Measurements from ENCODE around the gene BOD1L2.

Gene BOD1L2

DNA sequence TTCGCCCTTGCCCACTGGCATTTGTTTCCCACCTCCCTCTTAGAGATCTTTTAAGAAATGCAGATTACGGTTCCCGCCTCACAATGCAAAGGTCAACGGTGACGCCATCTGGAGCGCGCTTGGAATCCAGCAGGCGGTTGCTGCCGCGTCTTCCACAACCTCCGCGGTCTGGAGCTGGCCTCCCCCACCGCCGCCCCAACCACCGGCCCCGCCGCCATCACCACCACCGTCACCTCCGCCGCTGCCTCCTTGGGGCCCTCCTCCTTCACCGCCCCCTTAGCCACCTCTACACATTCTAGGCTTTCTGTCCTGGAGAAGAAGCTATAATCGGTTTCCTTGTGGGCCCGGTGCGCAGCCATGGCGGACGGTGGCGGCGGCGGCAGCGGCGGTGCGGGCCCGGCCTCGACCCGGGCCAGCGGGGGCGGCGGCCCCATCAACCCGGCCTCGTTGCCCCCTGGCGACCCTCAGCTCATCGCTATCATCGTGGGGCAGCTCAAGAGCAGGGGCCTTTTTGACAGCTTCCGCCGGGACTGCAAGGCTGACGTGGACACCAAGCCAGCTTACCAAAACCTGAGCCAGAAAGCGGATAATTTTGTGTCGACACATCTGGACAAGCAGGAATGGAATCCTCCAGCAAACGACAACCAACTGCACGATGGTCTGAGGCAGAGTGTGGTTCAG lies at the start of gene BOD1L2:
BOD1L2 (plus strand) TSS at position 132 of the 681 bp plus-strand sequence; CDS start at position 358, 226 bp downstream.
- DNase-seq (ENCODE audit: low read depth, low spot score), result no peak

DNA sequence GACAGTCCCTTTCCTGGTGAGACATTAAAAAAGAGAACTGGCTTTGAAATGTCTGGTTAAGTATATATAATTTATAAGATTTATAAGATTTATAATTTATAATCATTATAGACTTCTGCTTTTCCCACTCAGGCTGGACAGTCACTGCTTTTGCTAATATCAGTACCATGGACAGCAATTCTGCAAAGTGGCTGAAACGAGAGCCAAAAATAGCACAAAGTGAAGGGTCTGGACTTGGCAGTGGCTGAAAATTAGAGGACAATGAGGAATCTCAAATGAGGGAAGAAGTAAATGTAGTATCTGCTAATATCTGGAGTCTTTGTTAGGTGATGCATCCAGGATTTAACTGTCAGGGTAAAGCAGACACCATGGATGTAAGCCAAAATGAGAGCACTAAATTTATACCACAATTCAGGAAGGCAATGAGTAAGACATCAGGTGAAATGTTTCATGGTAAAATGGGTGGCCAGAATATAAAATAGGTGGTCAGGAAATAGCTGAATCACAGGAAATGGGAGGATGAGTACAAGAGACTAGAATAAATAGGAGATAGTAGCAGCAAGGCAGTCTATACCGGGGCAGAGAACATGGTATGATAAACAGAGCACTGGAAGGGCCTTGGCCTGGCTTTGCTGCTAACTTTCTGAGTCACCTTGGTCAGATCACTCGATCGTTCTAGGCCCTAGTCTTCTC lies 39.6 kb upstream of the BOD1L2 start:
- peak; percentile 68 for DNase-seq (ENCODE audit: low read depth, low spot score)

DNA sequence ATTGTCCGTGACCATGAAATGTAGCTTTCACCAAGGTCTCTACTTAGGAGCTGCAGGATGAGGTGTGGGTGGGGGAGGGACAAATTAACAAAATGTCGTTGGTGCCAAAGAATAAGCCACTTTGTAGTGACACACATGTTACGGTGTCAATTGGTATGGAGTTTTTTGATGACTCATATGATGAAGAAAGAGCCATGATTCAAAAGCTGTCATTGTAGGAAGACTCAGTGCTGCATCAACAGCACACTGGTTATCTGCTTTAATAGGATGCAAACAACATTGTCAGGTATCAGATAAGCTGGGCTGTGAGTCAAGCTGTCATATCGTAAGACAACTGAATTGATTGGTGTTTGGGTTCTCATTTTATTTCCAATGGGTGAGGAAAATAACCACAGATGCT lies 36.6 kb upstream of the BOD1L2 start:
- DNase-seq (ENCODE audit: low read depth, low spot score), result no peak

DNA sequence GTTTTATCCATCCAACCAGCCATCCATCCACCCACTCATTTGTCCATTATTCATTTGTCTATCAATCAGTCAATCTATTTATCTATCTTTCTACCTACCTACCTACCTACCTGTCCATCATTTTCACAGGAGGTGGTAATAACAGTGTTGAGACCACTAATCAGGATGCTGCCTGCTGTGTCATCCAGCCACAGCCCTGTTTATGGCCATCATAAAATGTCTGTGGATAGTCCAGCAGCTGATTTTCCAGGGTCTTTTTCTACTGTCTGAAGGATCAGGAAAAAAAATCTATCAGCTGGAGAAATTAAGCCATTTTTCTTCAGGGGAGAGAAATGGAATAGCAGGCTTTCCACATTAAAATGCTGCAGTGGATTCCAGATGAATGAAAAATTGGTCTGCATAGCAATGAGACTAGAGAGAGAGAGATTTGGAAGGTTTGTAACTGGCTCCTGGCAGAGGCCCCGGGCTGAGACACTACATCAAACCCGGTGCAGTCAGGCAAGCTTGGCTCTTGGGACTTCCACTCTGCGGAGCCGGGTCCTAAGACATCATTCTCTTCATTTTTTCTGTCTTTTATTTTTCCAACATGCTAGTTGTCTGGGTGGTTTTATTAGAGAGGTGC lies 33.0 kb upstream of the BOD1L2 start:
- no peak for DNase-seq (ENCODE audit: low read depth, low spot score)

DNA sequence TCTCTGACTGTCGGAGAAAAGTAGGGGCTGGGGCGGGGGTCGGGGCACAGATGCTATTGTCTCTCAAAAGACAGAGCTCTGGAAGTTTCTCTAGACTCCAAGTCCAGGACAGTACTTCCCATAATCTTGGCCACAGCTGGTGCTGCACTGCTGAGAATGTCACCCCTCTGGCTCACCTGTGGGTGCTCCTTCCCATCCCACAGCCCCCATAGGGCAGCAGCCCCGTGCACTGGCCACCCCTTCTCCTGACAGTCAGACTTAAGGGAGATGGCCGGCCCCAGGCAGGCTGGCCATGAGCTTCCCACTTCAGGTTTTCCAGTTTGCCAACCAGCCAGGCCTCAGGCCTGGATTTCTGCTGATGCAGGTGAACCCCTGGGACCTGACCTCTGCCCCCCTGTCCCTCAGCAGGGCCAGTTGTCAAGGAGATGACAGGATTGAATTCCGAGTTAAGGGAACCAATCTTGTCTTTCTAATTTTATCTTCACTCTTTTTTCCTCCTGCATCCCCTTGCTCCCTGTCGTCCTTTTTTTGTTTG lies 30.2 kb upstream of the BOD1L2 start:
- DNase-seq (ENCODE audit: low read depth, low spot score), result no peak

DNA sequence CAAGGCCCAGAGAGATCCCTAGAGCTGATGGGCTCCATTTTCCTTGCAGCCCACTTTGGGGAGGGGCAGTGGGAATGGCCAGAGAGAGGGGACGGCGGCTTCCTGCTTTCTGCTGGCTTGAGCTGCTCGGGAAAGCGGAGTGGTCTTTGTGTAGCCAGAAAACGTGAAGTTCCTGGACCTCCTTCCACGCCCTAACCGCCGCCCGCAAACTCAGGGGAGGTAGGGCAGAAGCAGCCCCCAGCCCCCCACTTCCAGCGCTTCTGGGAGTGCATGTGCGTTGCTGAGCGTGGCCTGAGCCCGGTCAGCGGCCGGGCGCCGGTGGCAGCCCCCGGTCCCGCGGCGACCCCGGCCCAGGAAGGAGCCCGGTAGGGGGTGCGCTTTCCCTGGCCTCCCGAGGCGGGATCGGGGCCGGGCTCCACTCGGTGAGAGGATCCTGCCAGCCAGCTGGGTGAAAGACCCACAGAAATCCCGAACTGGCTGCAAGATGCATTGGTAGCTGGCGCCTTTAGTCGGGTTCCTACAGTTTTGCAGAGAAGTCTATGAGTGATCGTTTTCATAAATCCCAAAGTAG lies 25.3 kb upstream of the BOD1L2 start:
- no peak for DNase-seq (ENCODE audit: low read depth, low spot score)

DNA sequence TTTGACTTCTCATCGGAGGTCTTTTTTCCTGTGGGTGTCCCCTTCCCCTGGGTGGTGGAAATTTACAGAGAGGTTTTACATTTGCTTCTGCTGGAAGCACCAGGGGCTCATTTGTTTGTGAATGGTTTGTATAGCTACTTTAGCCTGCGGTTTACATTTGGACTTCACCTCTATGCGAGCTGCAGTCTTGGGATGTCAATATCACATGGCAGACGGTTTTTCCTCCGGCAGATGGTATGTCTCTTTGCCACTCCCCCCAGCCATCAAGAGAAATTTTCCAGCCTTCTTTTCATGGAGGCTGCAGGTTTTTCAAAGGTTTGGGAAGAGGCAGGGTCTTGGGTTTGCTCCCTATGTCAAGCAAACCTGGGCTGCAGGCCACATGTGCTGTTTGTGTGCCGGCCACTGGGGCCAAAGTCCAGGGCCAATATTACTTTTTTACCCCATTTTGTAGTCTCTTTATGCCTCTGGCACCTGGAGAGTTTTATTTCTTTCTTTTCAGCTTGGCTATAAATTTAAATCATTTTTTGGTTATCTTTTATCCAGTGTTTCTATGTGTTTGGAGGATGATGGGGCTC lies 23.9 kb upstream of the BOD1L2 start:
- no peak for DNase-seq (ENCODE audit: low read depth, low spot score)

DNA sequence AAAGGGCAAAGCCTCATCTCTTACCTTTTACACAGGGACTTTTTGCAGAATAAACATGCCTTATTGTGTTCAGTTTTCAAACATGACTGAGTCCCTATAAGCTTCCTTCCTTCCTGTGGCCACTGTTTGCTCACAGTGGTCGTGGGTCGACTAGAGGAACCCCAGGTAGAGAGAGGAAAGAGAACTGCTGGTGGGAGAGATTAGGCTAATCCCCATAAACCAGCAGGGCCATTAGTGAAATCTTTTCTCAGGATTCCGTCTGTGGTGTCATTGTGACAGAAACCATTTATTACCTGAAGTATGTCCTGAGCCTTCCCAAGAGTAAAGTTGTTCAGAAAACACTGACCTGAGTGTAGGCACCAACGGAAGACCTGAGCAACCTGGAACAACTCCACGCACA lies 21.3 kb upstream of the BOD1L2 start:
- DNase-seq (ENCODE audit: low read depth, low spot score), result no peak

DNA sequence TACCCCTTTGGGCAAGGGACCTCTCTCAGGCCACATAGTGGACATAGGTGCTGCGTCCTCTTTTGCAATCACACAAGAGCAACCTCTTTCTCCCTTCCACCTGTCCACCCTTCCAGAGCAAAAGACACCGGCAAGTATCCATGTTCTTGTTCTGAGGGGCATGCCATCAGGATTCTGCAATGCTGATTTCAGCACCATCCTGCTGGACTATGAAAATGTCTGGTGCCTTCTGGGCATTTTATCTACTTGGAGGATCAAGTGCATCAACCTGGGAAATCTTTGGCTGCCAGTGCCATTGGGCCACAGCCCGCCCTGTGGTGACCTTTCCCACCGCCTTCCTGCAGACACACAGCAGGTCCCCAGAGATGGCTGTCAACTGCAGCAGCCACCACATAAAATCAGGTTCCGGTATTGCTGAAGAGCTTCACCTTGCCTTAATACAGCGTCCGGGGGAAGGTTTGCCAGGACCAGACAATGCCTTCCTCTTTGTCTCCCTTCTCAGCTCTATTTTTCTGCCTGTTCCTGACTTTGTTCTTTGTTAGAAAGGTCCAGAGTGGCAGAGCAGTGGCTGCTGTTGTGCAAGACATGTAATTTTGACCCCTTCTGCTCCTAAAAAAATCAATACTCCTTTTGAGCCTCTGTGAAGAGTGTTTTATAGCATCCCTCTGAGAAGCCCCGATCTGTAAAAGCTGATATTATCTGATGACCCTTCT lies 18.5 kb upstream of the BOD1L2 start:
- no peak for DNase-seq (ENCODE audit: low read depth, low spot score)

DNA sequence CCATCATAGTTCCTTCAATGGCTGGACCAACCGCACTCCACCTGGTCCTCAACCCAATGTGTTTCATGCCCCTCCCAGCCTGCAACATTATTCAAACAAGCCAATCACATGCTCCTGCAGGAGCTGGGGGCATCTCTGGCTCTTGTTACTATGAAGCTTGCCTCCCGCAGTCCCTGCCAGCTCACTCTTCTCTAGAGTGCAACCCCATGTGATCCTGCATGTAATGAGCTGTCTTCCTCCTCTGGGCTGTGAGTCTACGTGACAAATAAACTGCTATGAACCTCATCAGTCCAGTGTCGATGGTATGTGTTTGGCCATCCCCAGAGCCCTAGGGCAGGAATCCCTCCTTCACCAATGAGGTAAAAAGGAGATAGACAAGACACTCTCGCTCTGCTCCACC lies 15.8 kb upstream of the BOD1L2 start:
- DNase-seq (ENCODE audit: low read depth, low spot score), result no peak

DNA sequence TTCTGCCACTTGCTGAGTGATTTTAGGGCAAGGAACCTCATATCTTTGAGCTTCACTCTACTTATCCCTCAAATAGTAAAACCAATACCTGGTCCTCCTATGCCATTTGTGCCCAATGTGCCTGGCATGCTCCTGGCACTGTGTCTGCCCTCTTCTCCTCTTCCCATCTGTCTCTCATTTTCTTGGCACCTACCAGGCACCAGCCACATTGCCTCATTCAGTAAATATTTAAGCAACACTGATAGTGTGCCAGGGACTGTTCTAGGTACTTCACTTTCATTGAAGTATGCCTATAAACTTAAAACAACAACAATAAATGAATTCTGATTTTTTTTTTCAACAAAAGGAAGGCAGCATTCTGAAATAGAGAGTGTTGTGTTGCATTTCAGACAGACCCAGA lies 15.1 kb upstream of the BOD1L2 start:
- DNase-seq (ENCODE audit: low read depth, low spot score), result no peak

DNA sequence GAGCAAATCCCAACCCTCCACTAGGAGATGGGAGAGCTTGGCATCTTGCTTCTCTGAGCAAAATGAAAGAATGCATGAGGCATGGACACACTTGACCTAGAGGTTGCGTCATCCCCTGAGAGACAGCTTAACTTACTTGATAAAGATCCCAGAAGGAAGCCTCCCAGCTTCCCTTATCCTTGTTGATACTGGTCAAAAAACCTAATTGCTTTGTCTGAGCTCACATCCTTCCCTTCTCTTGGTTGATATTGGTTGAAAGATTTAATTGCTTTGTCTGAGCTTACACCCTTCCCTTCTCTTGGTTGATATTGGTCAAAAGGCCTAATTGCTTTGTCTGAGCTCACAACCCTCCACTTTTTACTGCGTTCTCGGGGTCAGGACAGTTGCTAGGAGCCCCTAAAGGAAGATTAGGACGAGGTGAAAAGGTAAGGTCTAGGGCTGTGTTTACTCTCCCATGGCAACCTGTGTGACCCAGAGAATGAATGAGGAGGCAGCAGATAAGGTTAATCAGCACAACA lies 12.2 kb upstream of the BOD1L2 start:
- DNase-seq (ENCODE audit: low read depth, low spot score), result no peak

DNA sequence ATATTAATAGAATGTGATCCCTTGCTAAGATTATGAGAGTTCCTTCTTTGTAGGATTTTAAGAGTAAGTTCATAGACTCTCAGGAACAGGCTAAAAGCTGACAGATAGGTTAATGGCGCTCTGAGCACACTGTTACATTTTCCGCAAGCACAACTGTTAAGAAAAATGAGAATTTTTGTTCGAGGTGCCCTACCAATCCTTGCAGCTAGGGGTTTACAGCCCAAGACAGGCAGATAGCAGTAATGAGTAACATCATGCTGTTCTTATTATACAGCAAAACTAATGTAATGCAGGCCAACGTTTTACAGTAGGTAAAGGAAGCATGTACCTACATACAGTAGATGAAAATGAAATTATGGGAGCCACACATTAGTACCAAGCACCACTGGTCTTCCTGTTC lies 11.2 kb upstream of the BOD1L2 start:
- no peak for DNase-seq (ENCODE audit: low read depth, low spot score)

DNA sequence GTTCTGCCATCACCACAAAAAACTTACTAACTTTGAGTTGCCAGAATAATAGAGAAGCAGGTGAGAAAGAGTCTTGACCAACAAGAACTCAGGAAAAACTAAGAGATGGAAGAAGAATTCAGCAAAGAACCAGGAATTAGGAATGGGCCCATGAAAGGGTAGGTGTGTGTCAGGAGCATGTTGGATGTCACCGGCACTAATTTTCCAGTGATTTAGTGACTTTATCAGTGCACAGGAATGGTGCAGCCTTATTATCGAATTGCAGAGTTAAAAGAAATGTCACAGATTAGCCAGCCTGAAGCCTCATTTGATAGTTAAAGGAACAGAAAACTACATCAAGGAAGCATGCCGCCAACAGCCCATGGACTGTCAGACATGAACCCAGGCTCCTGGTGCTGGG lies 9.0 kb upstream of the BOD1L2 start:
- DNase-seq (ENCODE audit: low read depth, low spot score), result no peak

DNA sequence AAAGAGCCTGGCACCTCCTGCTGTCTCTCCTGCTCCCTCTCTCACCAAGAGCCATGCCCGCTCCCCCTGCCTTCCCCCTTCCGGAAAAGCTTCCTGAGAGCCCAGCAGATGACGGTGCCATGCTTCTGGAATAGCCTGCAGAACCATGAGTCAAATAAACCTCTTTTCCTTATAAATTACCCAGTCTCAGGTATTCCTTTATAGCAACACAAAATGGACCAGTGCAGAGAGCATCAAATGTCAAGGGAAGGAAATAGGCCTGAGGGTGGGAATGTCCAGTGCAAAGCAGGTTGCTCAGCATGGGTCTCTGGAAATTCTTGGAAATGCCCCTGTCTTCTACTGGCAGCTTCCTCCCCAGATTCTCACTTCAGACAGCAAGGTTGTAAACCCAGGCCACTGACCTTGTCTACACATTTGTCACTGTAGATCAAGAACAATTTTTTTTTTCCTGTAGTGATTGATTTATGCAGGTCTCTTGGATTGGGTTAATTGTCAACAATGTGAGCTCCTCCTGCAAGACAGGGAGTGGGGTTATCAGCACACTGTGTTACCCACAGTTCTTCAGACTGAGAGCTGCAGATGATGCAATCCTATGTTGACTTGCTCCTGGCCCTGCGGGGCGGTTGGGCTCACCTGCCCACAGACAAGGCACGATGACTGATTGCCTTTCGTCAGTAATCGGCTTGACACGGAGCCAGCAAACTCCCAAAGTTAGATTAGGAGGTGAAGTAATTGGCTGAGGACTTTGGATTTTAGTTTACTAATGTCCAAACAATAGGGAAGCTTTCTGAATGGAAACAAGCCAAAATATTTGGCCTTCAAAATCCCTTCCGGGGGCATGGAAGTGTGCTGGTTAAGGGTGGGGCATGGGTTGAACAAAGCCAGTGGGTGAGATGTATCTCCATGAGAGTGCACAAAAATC lies 5.4 kb upstream of the BOD1L2 start:
- no peak for DNase-seq (ENCODE audit: low read depth, low spot score)

DNA sequence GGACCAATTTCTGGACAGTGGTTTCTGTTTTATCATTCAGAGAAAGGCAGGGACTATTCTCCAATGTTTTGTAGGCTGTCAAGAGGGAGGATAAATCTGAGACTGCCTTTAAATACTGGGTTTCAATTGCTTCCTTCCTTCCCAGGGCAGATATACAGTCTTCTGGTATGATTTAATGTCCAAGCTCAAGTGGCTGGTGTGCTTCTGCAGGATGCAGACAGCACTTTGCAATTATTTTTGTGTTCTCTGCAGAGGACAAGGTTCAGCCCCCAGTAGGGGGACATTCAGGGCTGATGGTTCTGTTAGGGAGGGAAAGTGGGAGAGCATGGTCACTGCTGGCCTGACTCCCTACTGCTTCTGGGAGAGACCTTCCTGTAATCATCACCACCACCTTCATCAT lies 4.6 kb upstream of the BOD1L2 start:
- no peak for DNase-seq (ENCODE audit: low read depth, low spot score)

DNA sequence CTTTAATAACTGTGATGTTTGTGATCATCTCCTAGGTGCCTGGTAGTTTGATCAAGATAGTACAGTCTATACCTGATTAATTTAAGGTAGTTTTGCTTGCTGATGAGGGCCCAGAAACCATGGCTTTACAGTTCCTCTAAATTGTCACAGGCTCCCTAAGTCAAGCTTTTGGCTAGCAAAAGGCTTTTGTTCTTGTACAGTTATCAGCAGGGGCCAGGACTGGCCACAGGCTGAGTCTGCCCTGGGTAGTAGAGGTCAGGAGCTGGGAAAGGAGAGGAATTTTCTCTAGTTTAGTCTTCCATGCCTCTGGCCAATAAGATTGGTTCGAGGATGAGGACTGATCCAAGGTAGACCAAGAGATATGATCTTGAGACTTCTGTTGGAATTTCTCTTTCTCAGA lies 3.6 kb upstream of the BOD1L2 start:
- DNase-seq (ENCODE audit: low read depth, low spot score), result no peak

DNA sequence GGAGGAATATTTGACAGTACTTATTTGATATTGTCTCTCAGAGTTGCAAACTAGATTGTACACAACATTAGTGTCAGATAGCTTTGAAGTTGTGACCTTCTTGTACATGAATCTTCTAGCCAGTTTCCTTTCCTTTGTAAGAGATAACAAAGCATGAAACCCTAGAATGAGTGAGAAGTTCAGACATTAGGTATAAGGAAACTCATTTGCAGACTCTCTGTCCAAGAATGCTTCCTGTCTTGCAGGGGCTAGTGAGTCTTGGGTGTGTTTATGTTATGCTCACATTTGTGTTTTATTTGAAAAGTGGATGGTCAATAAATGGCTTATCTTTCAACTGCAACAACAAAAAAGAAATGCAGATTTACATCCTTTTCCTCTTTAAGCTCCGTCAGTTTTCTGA lies 1.4 kb downstream of the BOD1L2 start:
- DNase-seq (ENCODE audit: low read depth, low spot score), result no peak

DNA sequence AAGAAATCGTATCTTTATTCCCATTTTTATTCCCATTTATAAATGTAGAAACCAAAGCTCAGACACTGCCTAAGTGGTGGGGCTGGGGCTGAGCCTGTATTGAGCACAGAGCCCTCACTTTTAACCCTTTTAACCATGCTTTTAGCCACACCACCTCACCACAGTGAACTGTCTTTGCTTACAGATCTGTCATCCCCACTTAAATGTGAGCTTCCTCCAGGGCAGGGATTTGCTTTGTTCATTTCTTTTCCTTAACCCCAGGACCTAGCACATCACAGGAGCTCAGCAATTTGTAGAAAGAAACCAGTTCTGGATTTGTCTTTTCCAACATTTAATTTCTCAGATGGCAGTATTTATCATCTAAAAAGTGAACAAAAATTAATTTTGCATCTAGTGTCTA lies 2.2 kb downstream of the BOD1L2 start:
- no peak for DNase-seq (ENCODE audit: low read depth, low spot score)

DNA sequence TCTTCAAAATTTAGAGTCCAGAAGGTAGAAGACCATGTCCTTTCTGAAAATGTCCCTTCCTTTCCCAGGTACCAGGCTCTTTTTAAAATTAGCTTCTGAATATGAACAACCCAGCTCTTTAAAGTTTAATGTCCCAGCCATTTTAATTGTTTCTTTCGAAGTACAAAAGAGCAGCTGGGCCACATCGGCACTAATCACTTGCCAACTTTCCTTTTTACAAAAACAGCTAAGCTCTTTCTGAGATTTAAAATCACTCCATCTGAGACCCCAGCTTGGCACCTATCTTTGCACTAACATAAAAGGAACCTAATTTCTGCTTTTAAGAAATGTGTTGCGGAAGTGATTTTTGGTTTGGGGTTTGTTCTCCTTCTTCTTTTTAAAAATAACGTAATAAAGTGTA lies 2.6 kb downstream of the BOD1L2 start:
- DNase-seq (ENCODE audit: low read depth, low spot score), result no peak
